RWPE2 (cell line): ENCODE data around the gene GRK3.
"Not testable (repeated sequence)": the region's sequence is repeated elsewhere in the genome, so short reads cannot be mapped to it uniquely, and the experiment has no call there.

ENCODE experiments used
- ATAC-seq: fragments of 200-7000 bp; cut with Tn5 transposase; 3 replicates; pipeline ENCODE4 v1.9.1; 2021; ENCODE audit warnings: low read depth
- DNase-seq: peaks from one replicate; pipeline ENCODE4 v3.0.0-alpha.2; 2020; ENCODE audit warnings: low spot score
- H3K27ac ChIP-seq: fragments of 450-650 bp; 2 replicates; pipeline ENCODE4 v1.5.1; 2017; ENCODE audit warnings: mild to moderate bottlenecking; ENCODE audit not compliant: poor library complexity, severe bottlenecking
- H3K27me3 ChIP-seq: fragments of 250-450 bp; sonication (Bioruptor Pico); 2 replicates; pipeline ENCODE4 v1.5.1; 2021; ENCODE audit warnings: mild to moderate bottlenecking, moderate library complexity; ENCODE audit not compliant: insufficient read depth, poor library complexity, severe bottlenecking
- H3K36me3 ChIP-seq: fragments of 250-450 bp; sonication (Bioruptor Pico); 2 replicates; pipeline ENCODE4 v1.5.1; 2020; ENCODE audit warnings: low read depth, mild to moderate bottlenecking, moderate library complexity
- H3K4me1 ChIP-seq: fragments of 250-450 bp; sonication (Bioruptor Pico); 2 replicates; pipeline ENCODE4 v1.5.1; 2021; ENCODE audit warnings: mild to moderate bottlenecking, moderate library complexity; ENCODE audit not compliant: insufficient read depth, poor library complexity, severe bottlenecking
- H3K4me3 ChIP-seq: fragments of 250-450 bp; sonication (Bioruptor Pico); 2 replicates; pipeline ENCODE4 v1.5.1; 2021; ENCODE audit warnings: mild to moderate bottlenecking, moderate library complexity; ENCODE audit not compliant: severe bottlenecking
- H3K9me3 ChIP-seq: fragments of 250-450 bp; sonication (Bioruptor Pico); 2 replicates; pipeline ENCODE4 v1.5.1; 2021; ENCODE audit warnings: mild to moderate bottlenecking, moderate library complexity; ENCODE audit not compliant: severe bottlenecking
- TF ChIP-seq, protein P1 (sequence below): fragments of 450-650 bp; IDR thresholded peaks from one replicate; pipeline ENCODE4 v1.5.1; 2017; ENCODE audit warnings: mild to moderate bottlenecking, moderate library complexity; ENCODE audit not compliant: poor library complexity, severe bottlenecking

GRK3 gene

DNA sequence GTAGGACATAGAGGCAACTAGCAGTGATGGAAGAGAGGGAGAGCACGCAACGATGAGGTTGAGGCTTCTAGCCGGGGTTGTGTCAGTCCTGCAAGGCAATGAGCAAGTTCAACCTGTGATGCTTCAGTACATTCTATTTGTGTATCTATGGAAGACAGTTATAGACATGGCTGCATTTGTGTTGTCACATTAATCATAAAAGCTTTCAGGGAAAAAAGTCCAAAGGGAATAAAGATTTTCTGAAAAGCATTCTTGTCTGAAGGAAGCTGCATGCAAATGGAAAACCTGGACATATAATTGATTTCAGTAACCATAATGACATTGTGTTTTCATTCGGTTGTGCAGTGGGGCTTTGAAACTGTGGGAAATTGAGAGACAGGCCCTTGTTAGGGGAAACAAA is 32.8 kb upstream of the GRK3 start:
- not testable (repeated sequence) for H3K4me1 ChIP-seq, H3K36me3 ChIP-seq, H3K27me3 ChIP-seq, DNase-seq, ATAC-seq, H3K4me3 ChIP-seq, H3K27ac ChIP-seq, H3K9me3 ChIP-seq

DNA sequence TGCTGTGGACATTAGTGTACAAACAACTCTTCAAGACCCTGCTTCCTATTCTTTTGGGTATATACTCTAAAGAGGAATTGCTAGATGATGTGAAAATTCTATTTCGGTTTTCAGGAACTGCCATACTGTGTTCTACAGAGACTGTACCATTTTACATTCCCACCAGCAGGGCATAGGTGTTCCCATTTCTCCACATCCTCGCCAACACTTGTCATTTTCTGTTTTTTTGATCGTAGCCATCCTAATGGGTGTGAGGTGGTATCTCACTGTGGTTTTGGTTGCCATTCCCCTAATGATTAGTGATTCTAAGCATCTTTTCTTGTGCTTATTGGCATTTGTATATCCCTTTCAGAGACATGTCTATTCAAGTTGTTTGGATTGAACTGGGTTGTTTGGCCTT is 29.8 kb upstream of the GRK3 start:
- no peaks in the 10 kb centered on the region for H3K27me3 ChIP-seq
- TF ChIP-seq, protein P1, sequence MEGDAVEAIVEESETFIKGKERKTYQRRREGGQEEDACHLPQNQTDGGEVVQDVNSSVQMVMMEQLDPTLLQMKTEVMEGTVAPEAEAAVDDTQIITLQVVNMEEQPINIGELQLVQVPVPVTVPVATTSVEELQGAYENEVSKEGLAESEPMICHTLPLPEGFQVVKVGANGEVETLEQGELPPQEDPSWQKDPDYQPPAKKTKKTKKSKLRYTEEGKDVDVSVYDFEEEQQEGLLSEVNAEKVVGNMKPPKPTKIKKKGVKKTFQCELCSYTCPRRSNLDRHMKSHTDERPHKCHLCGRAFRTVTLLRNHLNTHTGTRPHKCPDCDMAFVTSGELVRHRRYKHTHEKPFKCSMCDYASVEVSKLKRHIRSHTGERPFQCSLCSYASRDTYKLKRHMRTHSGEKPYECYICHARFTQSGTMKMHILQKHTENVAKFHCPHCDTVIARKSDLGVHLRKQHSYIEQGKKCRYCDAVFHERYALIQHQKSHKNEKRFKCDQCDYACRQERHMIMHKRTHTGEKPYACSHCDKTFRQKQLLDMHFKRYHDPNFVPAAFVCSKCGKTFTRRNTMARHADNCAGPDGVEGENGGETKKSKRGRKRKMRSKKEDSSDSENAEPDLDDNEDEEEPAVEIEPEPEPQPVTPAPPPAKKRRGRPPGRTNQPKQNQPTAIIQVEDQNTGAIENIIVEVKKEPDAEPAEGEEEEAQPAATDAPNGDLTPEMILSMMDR = no peak
- H3K9me3 ChIP-seq = no peaks in the 10 kb centered on the region
- H3K4me1 ChIP-seq = no peaks in the 10 kb centered on the region
- no peak for DNase-seq
- no peak overlapping the region for H3K27ac ChIP-seq
- no peak for ATAC-seq
- no peak overlapping the region for H3K4me3 ChIP-seq
- H3K36me3 ChIP-seq = no peaks in the 10 kb centered on the region

DNA sequence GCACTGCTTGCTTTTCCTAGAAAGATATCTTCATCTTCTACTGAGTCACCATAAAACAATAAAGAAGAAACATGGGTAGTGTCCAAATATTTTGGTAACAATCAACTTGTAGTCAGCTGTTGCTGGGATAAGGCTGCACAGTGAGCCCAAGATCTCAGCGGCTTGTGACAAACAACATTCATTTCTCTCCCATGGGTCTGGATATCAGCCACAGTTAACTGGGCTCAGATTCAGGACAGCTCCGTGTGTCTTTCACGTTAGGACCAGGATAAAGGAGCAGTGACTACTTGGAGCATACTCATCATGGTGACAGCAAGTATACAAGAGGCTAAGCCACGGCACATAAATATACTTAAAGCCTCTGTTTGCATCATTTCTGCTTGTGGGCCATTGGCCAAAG is 27.9 kb upstream of the GRK3 start:
- Histone ChIP-seq H3K27me3 (no peaks in the 10 kb centered on the region), H3K4me3 (no peak overlapping the region), H3K27ac (no peak overlapping the region), H3K4me1 (no peaks in the 10 kb centered on the region), H3K36me3 (no peaks in the 10 kb centered on the region), H3K9me3 (no peaks in the 10 kb centered on the region)
- TF ChIP-seq, protein P1 = no peak
- ATAC-seq (no peak), DNase-seq (no peak)

DNA sequence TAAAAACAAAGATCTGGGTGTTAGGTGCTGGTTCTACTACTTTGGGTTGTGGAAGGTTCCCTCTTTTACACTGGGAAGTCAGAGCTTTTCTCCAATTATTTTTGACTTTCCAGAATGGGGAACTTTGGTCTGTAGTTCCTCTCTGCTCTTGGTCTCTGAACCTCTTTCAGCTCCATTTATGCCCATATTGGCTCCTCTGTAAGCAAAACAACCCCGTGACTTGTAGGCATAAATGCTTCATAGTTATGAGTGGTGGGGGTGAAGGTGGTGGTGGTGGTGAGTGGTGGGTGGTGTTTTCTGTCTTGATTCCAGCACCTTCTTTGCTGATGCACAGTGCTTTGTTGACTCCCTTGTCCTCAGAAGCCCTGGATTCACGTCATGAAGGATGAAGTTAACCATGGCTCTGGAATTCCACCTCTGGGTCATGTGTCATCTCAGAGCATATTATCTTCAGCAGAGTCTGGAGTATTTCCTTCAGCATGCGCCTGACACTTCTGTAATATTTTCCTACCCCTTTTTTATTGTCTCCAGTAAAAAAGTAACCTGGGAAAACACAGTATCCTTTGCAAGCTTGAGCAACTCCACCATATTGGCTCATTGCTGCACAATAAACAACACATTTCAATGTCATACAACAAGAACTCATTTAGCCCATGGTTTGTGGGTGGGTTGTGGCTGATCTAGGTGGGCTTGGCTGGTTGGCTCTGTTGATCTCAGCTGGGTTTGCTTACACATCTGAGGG is 24.1 kb upstream of the GRK3 start:
- Histone ChIP-seq H3K4me1 (no peaks in the 10 kb centered on the region), H3K36me3 (no peaks in the 10 kb centered on the region), H3K4me3 (no peak overlapping the region), H3K27ac (no peak overlapping the region), H3K9me3 (no peaks in the 10 kb centered on the region), H3K27me3 (no peaks in the 10 kb centered on the region)
- TF ChIP-seq, protein P1 = no peak
- DNase-seq = no peak
- no peak for ATAC-seq

DNA sequence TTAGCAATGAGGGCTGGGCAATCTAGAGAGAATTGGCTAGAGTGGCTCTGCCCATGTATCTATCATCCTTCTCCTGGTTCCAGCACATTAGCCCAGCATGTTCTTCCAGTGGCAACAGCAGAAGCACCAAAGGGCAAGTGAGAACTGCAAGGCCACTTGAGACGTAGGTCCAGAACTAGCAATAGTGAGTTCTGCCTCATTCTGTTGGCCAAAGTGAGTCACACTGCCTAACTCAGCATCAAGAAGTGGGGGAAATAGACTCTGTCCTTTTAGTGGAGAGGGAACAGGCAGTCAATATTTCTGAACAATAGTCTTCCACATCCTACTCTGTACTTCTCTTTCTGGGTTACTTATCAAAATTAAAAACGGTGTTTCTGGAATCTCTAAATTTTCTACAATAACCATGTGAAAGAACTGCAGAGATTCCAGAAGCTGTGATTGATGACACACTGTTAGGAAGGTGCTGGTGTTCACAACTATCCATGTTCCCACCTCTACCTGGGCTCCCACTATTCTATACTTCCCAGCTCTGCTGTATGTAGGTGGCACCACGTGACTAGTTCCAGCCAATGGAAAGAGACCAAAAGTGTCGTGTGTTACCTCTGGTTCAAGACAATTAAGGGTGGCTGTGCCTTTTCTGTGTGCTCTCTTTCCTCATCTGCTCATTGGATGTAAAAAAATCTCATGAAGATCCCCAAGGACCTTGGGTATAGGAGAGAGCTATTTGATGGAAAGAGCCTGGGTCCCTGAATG is 23.4 kb upstream of the GRK3 start:
- TF ChIP-seq, protein P1 = no peak
- DNase-seq (no peak), ATAC-seq (no peak)
- H3K27ac ChIP-seq = no peak overlapping the region
- no peaks in the 10 kb centered on the region for H3K36me3 ChIP-seq
- no peaks in the 10 kb centered on the region for H3K9me3 ChIP-seq
- no peak overlapping the region for H3K4me3 ChIP-seq
- no peaks in the 10 kb centered on the region for H3K4me1 ChIP-seq
- H3K27me3 ChIP-seq = no peaks in the 10 kb centered on the region
